Hepatic stellate cell (primary cell): ENCODE data around the gene SLC16A11.
"Not testable (repeated sequence)": the region's sequence is repeated elsewhere in the genome, so short reads cannot be mapped to it uniquely, and the experiment has no call there.

Experiments
- DNase-seq: peaks from one replicate; pipeline ENCODE4 v3.0.0; 2011; ENCODE audit warnings: low spot score

Gene SLC16A11

GRCh38 chr17:7043497-7044198, at the start of gene SLC16A11:
Gene SLC16A11, minus strand, starts transcription at chr17:7044092. Its CDS starts 579 bp downstream, at chr17:7043513.
- DNase-seq: no peak

DNA sequence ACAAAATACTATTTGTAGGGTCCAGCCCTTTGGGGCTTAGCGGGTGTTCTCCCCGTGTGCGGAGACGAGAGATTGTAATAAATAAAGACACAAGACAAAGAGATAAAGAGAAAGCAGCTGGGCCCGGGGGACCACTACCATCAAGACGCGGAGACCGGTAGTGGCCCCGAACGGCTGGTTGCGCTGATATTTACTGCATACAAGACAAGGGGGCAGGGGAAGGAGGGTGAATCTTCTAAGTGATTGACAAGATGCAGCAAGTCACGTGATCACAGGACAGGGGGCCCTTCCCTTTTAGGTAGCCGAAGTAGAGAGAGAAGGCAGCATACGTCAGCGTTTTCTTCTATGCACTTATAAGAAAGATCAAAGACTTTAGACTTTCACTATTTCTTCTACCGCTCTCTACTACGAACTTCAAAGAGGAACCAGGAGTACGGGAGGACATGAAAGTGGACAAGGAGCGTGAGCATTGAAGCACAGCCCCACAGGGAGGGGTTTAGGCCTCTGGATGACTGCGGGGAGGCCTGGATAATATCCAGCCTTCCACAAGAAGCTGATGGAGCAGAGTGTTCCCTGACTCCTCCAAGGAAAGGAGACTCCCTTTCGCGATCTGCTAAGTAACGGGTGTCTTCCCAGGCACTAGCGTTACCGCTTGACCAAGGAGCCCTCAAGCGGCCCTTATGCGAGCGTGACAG, 47.6 kb upstream of the SLC16A11 start:
- DNase-seq: not testable (repeated sequence)

DNA sequence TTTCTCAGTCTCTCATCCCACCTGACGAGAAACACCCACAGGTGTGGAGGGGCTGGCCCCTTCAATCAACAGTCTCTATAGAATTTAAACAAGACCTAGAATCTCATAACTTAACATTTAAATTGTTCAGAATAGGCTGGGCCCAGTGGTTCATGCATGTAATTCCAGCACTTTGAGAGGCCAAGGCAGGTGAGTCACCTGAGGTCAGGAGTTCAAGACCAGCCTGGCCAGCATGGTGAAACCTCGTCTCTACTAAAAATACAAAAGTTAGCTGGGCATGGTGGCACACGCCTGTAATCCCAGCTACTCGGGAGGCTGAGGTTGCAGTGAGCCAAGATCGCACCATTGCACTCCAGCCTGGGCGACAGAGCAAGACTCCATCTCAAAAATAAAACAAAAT, 45.7 kb upstream of the SLC16A11 start:
- not testable (repeated sequence) for DNase-seq

DNA sequence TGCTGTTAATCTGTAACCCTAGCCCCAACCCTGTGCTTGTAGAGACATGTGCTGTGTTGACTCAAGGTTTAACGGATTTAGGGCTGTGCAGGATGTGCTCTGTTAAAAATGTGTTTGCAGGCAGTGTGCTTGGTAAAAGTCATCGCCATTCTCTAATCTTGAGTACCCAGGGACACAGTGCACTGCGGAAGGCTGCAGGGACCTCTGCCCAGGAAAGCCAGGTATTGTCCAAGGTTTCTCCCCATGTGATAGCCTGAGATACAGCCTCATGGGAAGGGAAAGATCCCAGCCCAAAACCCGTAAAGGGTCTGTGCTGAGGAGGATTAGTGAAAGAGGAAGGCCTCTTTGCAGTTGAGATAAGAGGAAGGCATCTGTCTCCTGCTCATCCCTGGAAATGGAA, 44.5 kb upstream of the SLC16A11 start:
- not testable (repeated sequence) for DNase-seq

DNA sequence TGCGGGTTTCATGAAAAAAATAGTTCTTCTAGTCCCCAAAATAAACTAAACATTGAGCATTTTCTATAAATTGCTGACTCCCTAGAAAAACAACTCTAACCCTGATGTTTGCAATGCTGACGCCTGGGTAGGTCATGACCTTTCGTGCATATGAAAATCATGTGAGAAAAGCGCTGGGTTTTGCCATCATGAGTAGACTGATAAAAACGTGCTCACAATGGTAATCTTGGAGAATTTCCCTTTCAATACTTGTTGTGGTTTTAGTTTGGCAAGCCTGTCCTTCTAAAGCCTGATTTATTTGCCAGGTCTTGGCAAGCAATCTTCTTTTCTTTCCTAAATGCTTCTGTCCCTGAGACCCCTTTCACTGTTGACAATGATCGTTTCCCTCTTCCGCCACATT, 40.2 kb upstream of the SLC16A11 start:
- no peak for DNase-seq

- DNase-seq: no peak
Measured at GRCh38 chr17:7083592-7083991, 39.7 kb upstream of the SLC16A11 start.

DNA sequence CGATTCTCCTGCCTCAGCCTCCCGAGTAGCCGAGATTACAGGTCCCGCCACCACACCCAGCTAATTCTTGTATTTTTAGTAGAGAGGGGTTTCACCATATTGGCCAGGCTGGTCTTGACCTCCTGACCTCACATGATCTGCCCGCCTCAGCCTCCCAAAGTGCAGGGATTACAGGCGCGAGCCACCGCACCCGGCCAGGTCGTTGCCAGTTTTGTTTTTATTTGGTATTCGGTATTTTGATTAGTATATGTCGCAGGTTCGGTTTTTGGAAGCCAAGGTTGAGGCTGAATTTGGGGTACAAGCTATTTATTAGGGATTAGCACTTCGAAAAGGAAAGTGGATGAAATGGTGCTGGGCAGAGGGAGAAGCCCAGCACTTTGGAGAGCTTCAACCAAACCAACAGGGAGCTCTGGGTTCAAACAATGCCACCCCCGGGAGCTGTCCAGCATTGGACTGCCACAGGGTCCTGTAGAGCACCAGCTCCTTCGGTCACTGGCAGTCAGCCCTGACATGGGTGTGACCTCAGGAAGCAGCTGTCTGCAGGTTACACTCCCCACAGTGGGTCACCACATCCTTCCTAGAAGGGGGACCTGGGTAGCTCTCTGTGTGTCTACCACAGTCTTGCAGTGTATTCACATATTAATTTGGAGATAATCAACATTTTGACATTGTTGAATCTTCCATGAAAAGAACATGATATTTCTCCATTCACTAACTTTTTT, 37.6 kb upstream of the SLC16A11 start:
- DNase-seq: no peak

DNA sequence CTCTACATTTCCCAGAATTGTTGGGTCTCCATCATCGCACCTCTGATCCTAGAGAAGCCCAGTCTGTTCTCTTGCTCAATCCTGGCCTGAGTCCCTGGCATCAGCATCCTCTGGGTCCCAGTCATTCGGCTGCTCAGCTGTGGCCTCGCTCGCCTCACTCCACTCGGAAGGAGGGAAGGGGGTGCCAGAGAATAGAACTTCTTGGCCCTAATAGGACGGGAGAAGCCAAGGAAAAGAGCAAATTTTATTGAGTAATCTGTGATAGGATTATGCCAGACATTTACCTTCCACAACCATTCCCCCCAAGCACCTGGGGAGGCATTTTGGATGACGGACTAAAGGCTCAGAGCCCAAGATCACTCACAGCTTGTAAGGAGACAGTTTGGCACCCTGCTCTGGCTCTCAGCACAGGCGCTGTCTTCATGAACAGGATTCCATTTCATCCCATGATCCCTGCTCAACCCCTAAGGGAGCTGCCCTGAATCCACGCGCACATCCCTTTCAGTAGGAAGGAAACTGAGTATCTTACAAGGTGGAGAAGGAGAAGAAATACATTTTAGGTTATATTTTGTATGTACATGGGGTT, 36.7 kb upstream of the SLC16A11 start:
- no peak for DNase-seq

GRCh38 chr17:7079581-7080455, 35.9 kb upstream of the SLC16A11 start, which contains the start of gene CLEC10A:
Gene CLEC10A, minus strand, starts transcription at chr17:7080251. Its CDS starts 1,439 bp downstream, at chr17:7078812.
- DNase-seq: no peak

GRCh38 chr17:7078711-7079110, 34.8 kb upstream of the SLC16A11 start:
- no peak for DNase-seq

GRCh38 chr17:7077911-7078546, 34.1 kb upstream of the SLC16A11 start:
- no peak for DNase-seq

- DNase-seq: no peak
Measured at GRCh38 chr17:7074931-7075330, 31.0 kb upstream of the SLC16A11 start.

GRCh38 chr17:7072406-7072805, 28.5 kb upstream of the SLC16A11 start:
- no peak for DNase-seq

DNA sequence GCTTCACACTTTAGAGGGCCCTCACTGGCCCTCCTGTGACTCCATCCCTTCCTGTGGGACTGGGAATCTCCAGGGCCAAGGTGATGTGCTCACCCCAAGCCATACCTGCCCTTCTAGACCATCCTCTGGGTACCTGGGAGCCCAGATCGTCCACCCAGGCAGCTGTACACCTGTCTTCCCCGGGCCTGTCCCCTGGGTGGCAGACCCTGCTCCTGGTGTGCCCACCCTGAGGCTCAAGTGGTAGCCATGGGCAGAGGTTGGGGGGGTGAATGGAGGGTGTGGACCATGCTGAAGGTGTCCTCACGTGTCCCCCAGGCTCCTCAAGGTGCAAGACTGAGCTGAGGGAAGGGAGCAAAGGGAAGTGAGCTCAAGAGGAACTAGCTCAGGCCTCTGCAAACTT, 26.8 kb upstream of the SLC16A11 start:
- DNase-seq: no peak

DNA sequence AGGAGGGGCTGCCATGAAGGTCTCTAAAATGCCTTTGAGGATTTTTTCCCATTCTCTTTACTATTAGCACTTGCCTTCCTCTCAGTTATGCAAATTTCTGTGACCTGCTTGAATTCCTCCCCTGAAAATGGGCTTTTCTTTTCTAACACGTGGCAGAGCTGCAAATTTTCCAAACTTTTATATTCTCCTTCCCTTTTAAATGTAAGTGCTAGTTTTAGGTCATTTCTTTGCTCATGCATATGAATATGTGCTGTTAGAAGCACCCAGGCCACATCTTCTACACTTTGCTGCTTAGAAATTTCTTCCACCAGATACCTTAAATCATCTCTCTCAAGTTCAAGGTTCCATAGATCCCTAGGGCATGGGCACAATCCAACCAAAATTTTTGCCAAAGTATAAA, 24.4 kb upstream of the SLC16A11 start:
- DNase-seq: no peak

GRCh38 chr17:7067198-7067597, 23.3 kb upstream of the SLC16A11 start:
- DNase-seq: no peak

DNA sequence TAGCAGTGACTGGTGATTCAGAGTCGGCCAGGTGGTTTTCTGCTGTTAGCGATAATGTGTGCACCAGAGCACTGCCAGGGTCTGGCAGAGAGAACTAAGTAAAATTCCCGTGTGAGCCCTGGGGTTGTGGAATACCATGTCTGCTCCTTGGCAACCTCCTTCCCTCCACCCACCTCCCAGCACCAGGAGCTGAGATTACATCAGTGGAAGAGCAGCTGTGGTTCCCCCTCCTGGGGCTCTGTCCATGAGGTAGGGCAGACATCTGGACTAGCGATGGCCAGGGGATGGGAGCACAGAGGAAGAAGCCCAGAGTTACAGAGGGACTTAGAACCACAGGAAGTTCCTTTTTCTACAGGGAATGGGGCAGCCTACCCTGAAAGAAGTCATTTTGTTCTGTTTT, 20.4 kb upstream of the SLC16A11 start:
- no peak for DNase-seq

GRCh38 chr17:7063518-7064094, 19.7 kb upstream of the SLC16A11 start:
- DNase-seq: no peak

- DNase-seq: no peak
Measured at GRCh38 chr17:7060165-7060891, 16.4 kb upstream of the SLC16A11 start.
